NCI-H1930 (cell line): ENCODE measurements around the gene PCGF6.

Source experiments
- DNase-seq, 2 experiments: peaks; one replicate each; lab custom pipeline; 2025; lab: John Stamatoyannopoulos, UW

Gene PCGF6

DNA sequence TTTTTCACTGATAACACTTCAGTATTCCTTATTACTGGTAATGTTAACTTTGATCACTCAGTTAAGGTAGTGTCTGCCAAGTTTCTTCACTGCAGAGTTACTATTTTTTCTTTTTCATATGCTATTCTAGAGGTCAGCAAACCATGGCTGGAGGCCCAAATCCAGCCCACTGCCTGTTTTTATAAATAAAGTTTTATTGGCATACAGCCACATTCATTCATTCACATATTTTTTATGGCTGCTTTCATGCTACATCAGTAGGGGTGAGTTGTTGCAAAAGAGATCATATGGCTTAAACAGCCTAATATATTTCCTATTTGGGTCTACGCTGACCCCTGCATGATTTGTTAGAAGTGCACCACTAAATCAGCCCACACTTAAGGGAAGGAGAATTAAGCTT, 94.3 kb downstream of the PCGF6 start:
- DNase-seq: no peak

GRCh38 chr10:103254538-103255325, 96.2 kb downstream of the PCGF6 start:
- DNase-seq: no peak

GRCh38 chr10:103254113-103254512, 96.8 kb downstream of the PCGF6 start:
- no peak for DNase-seq
